AG04450 (cell line): ENCODE data around the gene PBXIP1. TPM values are rescaled to one million over a fixed set of nuclear protein-coding genes. Genes with fewer than 3 reads are reported as not detected.

Experiments
- CTCF ChIA-PET: fragments of 300-600, 350-600 bp; formaldehyde crosslinking; extraction: SDS; loops from one replicate; lab custom pipeline; 2022; ENCODE audit warnings: antibody characterized with exemption, inconsistent platforms; lab: Charles Lee
- POLR2A ChIA-PET: fragments of 350-600 bp; formaldehyde crosslinking; extraction: SDS; loops from one replicate; lab custom pipeline; 2021; ENCODE audit warnings: antibody characterized with exemption, inconsistent platforms; lab: Yijun Ruan, JAX
- DNase-seq: peaks from one replicate; pipeline ENCODE4 v3.0.0-alpha.2; 2011; ENCODE audit warnings: low read depth, low spot score
- H3K27ac ChIP-seq: one replicate; pipeline ENCODE4 v1.5.1; 2012; ENCODE audit warnings: low read depth, low read length, control low read depth
- H3K27me3 ChIP-seq: one replicate; pipeline ENCODE4 v1.6.0; 2012; ENCODE audit warnings: low read length; ENCODE audit not compliant: control insufficient read depth, insufficient read depth
- H3K4me3 ChIP-seq: 2 replicates; pipeline ENCODE4 v1.5.1; 2011; ENCODE audit warnings: mild to moderate bottlenecking, low read depth, low read length, control low read depth
- H3K9me3 ChIP-seq: 2 replicates; pipeline ENCODE4 v1.5.1; 2012; ENCODE audit warnings: low read length; ENCODE audit not compliant: control insufficient read depth, insufficient read depth
- CTCF ChIP-seq: IDR thresholded peaks from 2 replicates; pipeline ENCODE4 v1.5.1; 2011; ENCODE audit warnings: low read depth, low read length, control low read depth, inconsistent platforms
- polyA plus RNA-seq: library from polyadenylated mRNA; depleted of rRNA; stranded (reverse); fragments of >200 nt; gene quantifications from 2 replicates; pipeline ENCODE4 v1.2.3, GENCODE V29; 2011; rRNA removed
- small RNA-seq: library from RNA; depleted of rRNA; stranded (forward); fragments of <200 nt; gene quantifications from one replicate; pipeline ENCODE3, GENCODE V24; 2012; ENCODE audit warnings: low read depth; ENCODE audit not compliant: insufficient read length

The PBXIP1 gene
- polyA plus RNA-seq, 1 experiment = 72.2 TPM

DNA sequence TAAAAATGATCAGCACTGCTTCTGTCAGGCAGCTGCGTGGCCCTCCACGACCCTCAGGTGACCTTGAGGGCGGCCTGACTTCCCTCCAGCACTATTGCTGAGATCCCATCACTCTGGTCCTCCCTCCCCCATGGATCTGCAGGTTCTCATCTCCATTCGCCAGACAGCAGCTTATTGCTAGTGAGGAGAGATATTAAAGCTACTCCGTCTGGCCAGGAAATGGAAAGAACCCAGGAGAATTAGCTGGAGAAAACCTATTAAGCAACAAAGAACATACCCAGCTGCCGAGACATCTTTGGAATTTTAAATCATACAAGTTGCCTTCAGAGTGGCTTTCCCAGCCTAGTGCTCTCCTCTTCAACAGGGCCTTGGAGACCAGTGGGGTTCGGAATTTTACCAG lies 60.1 kb downstream of the PBXIP1 start:
- ChIA-PET CTCF (interaction anchor here (1.7 kb wide), 1 partner anchor 17 kb away, joined by 7 read pairs; no protein-coding TSS in a partner anchor), POLR2A (no interaction called here)
- H3K9me3 ChIP-seq = no peaks in the 10 kb centered on the region
- no peak for TF ChIP-seq CTCF
- peaks cover 35% of the 10 kb centered on the region for H3K27me3 ChIP-seq
- no peak overlapping the region for H3K4me3 ChIP-seq
- no peak overlapping the region for H3K27ac ChIP-seq
- DNase-seq = no peak

Small RNA genes within 50 kb of the gene (small RNA-seq; reads per million reads assigned to genes)
- not detected for gene MIR4258
- gene RF00017 = not detected

Other genes with a start within 250 kb of the PBXIP1 start
- gene KCNN3, start 85.8 kb downstream of the PBXIP1 start, polyA plus RNA-seq = 0.02 and 0.09 TPM in 2 replicates
- 21.0 and 24.7 TPM in 2 replicates for gene PMVK, start 19.4 kb downstream of the PBXIP1 start, polyA plus RNA-seq
- gene PYGO2, start 5.7 kb upstream of the PBXIP1 start, polyA plus RNA-seq = 18.1 and 19.3 TPM in 2 replicates
- 371 and 409 TPM in 2 replicates for gene SHC1, start 14.6 kb upstream of the PBXIP1 start, polyA plus RNA-seq
- gene CKS1B, start 18.6 kb upstream of the PBXIP1 start, polyA plus RNA-seq = 66.4 and 81.3 TPM in 2 replicates
- gene FLAD1, start 27.2 kb upstream of the PBXIP1 start, polyA plus RNA-seq = 21.1 and 30.2 TPM in 2 replicates
- 0.21 TPM in 1 of 2 replicates, not detected in the other for gene LENEP, start 37.5 kb upstream of the PBXIP1 start, polyA plus RNA-seq
- gene ZBTB7B, start 46.7 kb upstream of the PBXIP1 start, polyA plus RNA-seq = 8.7 and 12.7 TPM in 2 replicates
- 0.07 and 0.19 TPM in 2 replicates for gene DCST2, start 77.7 kb upstream of the PBXIP1 start, polyA plus RNA-seq
- gene DCST1, start 77.7 kb upstream of the PBXIP1 start, polyA plus RNA-seq = not detected in 2 replicates
- 25.9 and 37.5 TPM in 2 replicates for gene ADAM15, start 95.2 kb upstream of the PBXIP1 start, polyA plus RNA-seq
- 10.1 and 12.9 TPM in 2 replicates for gene EFNA4, start 107.6 kb upstream of the PBXIP1 start, polyA plus RNA-seq
- gene EFNA3, start 122.7 kb upstream of the PBXIP1 start, polyA plus RNA-seq = 0.51 and 0.56 TPM in 2 replicates
- gene EFNA1, start 171.8 kb upstream of the PBXIP1 start, polyA plus RNA-seq = 1.1 and 1.4 TPM in 2 replicates
- 29.5 and 31.4 TPM in 2 replicates for gene SLC50A1, start 179.8 kb upstream of the PBXIP1 start, polyA plus RNA-seq
- 16.8 and 35.6 TPM in 2 replicates for gene DPM3, start 184.4 kb upstream of the PBXIP1 start, polyA plus RNA-seq
- 102 and 131 TPM in 2 replicates for gene KRTCAP2, start 217.2 kb upstream of the PBXIP1 start, polyA plus RNA-seq
- gene TRIM46, start 217.8 kb upstream of the PBXIP1 start, polyA plus RNA-seq = 2.9 and 3.8 TPM in 2 replicates